HEK293T (cell line): Measurements from ENCODE around the gene NDFIP1.

Experiments
- BHLHE40 ChIP-seq: fragments of 450-650 bp; IDR thresholded peaks from 2 replicates; pipeline ENCODE4 v1.6.1; 2016; ENCODE audit warnings: mild to moderate bottlenecking, moderate library complexity, borderline replicate concordance
- LEF1 ChIP-seq: fragments of 450-650 bp; IDR thresholded peaks from 2 replicates; pipeline ENCODE4 v1.6.1; 2017; ENCODE audit warnings: mild to moderate bottlenecking, borderline replicate concordance
- SUZ12 ChIP-seq: fragments of 450-650 bp; IDR thresholded peaks from 2 replicates; pipeline ENCODE4 v1.6.1; 2016; ENCODE audit warnings: mild to moderate bottlenecking
- ZNF384 ChIP-seq: fragments of 450-650 bp; IDR thresholded peaks from 2 replicates; pipeline ENCODE4 v1.6.1; 2016

DNA sequence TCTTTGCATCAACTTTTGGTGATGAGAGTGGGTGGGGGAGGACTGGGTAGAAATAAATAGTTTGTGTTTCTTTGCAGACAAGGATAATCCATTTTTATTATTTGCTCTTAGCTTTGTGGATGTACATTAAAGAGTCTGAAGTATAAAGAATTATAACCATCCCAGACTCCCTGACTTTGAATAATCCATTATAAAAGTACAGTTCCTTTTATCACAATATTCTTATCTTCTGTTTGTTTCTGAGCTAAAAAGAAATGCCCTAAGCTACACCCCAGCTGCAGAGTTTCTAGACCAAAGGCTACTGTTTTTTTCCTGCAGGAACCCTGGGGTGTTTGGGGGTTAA is 77.9 kb downstream of the NDFIP1 start:
- TF ChIP-seq ZNF384 (no peak), SUZ12 (no peak), LEF1 (no peak), BHLHE40 (no peak)
